Activated CD4-positive, alpha-beta T cell treated with anti-CD3 and anti-CD28 coated beads, Interleukin-2, amount 10 ng/mL, durations not matched to agents 7 days and 5 days (primary cell): ENCODE results near the gene PROK2. TPM values are rescaled to one million over a fixed set of nuclear protein-coding genes. Genes with fewer than 3 reads are reported as not detected.
A peak's percentile ranks its signal among the peaks of the same experiment; 100 is the strongest.

Source experiments
- CTCF ChIA-PET: fragments of 350-600 bp; sonication (Branson Sonifier 250); formaldehyde crosslinking; loops from one replicate; lab custom pipeline; 2021; ENCODE audit warnings: antibody characterized with exemption; lab: Charles Lee
- POLR2A ChIA-PET: fragments of 350-600 bp; sonication (Branson Sonifier 250); formaldehyde crosslinking; loops from one replicate; lab custom pipeline; 2021; ENCODE audit warnings: antibody characterized with exemption; lab: Charles Lee
- DNase-seq: peaks from one replicate; pipeline ENCODE4 v3.0.0-alpha.2; 2020
- H3K27ac Mint-ChIP-seq: one replicate; pipeline ENCODE4 v1.8.0; 2021; ENCODE audit warnings: mild to moderate bottlenecking, moderate library complexity, mixed read lengths
- H3K27me3 Mint-ChIP-seq: one replicate; pipeline ENCODE4 v1.8.0; 2021; ENCODE audit warnings: mixed read lengths
- H3K36me3 Mint-ChIP-seq: one replicate; pipeline ENCODE4 v1.8.0; 2021; ENCODE audit warnings: low read depth, mixed read lengths
- H3K4me1 Mint-ChIP-seq: one replicate; pipeline ENCODE4 v1.8.0; 2021; ENCODE audit warnings: mixed read lengths
- H3K4me3 Mint-ChIP-seq: one replicate; pipeline ENCODE4 v1.8.0; 2021; ENCODE audit warnings: mild to moderate bottlenecking, moderate library complexity, mixed read lengths
- H3K9me3 Mint-ChIP-seq: one replicate; pipeline ENCODE4 v1.8.0; 2021; ENCODE audit warnings: mixed read lengths
- total RNA-seq, 2 experiments: library from RNA; stranded (reverse); gene quantifications; one replicate each; pipeline ENCODE4 v1.2.3, GENCODE V29; 2021

The PROK2 gene
- total RNA-seq, 2 experiments from 2014 or later = 0.60 to 0.98 TPM

GRCh38 chr3:71784201-71784913, 591 bp downstream of the PROK2 start:
- POLR2A ChIA-PET = no interaction called here
- Mint-ChIP-seq H3K9me3 (no peaks in the 10 kb centered on the region), H3K27ac (no peak overlapping the region), H3K4me3 (peak overlapping the region; percentile 70), H3K36me3 (no peaks in the 10 kb centered on the region), H3K27me3 (peaks cover 62% of the 10 kb centered on the region), H3K4me1 (peaks cover 31% of the 10 kb centered on the region)
- DNase-seq = no peak
- CTCF ChIA-PET = no interaction called here

GRCh38 chr3:71783152-71783551, 1.8 kb downstream of the PROK2 start:
- H3K9me3 Mint-ChIP-seq = no peaks in the 10 kb centered on the region
- DNase-seq = no peak
- peaks cover 61% of the 10 kb centered on the region for H3K27me3 Mint-ChIP-seq
- H3K4me3 Mint-ChIP-seq = no peak overlapping the region
- H3K4me1 Mint-ChIP-seq = peaks cover 38% of the 10 kb centered on the region
- ChIA-PET POLR2A (no interaction called here), CTCF (interaction anchor here (0.6 kb wide), 1 partner anchor 44 kb away, joined by 3 read pairs; no protein-coding TSS in a partner anchor)
- no peaks in the 10 kb centered on the region for H3K36me3 Mint-ChIP-seq
- no peak overlapping the region for H3K27ac Mint-ChIP-seq

DNA sequence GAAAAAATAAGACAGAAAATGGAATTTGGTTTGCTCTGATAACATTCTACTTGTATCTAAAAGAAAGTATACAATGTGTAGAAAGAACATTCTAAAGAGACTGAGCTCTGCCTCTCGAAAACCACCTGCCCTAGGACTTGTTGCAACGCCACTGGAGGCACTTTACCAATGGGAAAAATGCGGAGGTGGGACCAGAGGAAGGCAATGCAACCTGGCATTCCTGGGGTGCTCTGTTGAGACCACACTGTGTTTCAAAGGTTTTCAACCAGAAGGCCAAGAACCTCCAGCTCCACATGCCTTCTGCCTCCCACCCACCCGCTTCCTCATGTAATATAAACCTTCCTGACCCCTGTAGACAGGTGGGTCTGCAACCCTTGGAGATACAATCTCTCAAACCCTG, 4.5 kb downstream of the PROK2 start:
- Mint-ChIP-seq H3K27ac (peak overlapping the region; percentile 16), H3K9me3 (no peaks in the 10 kb centered on the region), H3K4me1 (peaks cover 34% of the 10 kb centered on the region), H3K36me3 (no peaks in the 10 kb centered on the region), H3K4me3 (no peak overlapping the region), H3K27me3 (peaks cover 37% of the 10 kb centered on the region)
- ChIA-PET POLR2A (no interaction called here), CTCF (interaction anchor here (0.8 kb wide), 1 partner anchor 1324 kb away, joined by 3 read pairs; no protein-coding TSS in a partner anchor)
- no peak for DNase-seq

DNA sequence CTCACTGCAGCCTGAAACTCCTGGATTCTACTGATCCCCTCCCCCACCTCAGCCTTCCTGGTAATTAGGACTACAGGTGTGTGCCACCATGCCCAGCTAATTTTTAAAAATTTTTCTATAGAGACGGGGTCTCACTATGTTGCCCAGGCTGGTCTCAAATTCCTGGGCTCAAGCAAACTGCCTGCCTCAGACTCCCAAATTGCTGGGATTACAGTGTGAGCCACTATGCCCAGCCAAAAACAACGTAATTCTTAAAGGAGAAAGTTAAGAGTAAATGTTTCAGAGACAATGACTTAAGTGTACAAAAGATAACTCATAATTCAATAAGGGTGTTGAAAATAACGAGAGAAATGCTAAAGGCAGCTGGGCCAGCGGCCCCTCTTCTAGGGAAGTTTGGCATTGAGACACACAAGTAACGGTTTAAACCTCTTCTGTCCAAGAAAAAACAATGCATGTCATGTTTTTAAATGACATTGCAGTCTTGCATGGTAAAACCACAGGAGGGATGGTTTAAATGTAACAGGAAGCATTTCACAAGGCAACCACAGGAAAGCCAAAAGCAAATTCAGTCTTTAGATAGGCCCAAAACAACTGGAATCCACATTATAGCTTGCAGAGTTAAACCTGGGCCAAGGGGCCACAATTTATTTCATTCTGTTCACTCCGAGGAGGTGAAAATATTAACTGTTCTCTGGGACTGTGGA, 5.1 kb downstream of the PROK2 start:
- DNase-seq = peak; percentile 16
- Mint-ChIP-seq H3K27ac (peak overlapping the region; percentile 37), H3K4me1 (peaks cover 32% of the 10 kb centered on the region), H3K9me3 (no peaks in the 10 kb centered on the region), H3K36me3 (no peaks in the 10 kb centered on the region), H3K4me3 (no peak overlapping the region), H3K27me3 (peaks cover 35% of the 10 kb centered on the region)
- POLR2A ChIA-PET = no interaction called here
- CTCF ChIA-PET = interaction anchor here (0.8 kb wide), 1 partner anchor 1325 kb away, joined by 3 read pairs; no protein-coding TSS in a partner anchor

- POLR2A ChIA-PET = no interaction called here
- CTCF ChIA-PET = no interaction called here
- Mint-ChIP-seq H3K27me3 (peaks cover 23% of the 10 kb centered on the region), H3K4me1 (peaks cover 24% of the 10 kb centered on the region), H3K9me3 (no peaks in the 10 kb centered on the region), H3K36me3 (no peaks in the 10 kb centered on the region), H3K4me3 (no peak overlapping the region), H3K27ac (no peak overlapping the region)
- no peak for DNase-seq
Observed at GRCh38 chr3:71778353-71778752, 6.6 kb downstream of the PROK2 start.

DNA sequence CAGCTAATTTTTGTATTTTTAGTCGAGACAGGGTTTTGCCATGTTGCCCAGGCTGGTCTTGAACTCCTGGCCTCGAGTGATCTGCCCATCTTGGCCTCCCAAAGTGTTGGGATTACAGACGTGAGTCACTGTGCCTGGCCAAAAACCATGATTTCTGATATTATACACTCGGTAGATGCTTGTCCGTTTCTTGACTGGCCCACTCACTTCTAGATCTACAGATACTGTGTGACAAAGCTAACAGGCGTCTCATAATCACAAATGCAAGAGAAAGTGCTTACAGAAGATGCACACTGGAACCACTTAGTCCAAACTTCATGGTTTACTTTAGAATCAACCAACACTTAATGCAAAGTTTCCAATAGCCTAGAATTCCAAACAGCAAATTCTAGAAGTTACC, 8.4 kb downstream of the PROK2 start:
- Mint-ChIP-seq H3K27ac (no peak overlapping the region), H3K36me3 (no peaks in the 10 kb centered on the region), H3K4me3 (no peak overlapping the region), H3K4me1 (peaks cover 24% of the 10 kb centered on the region), H3K27me3 (peaks cover 8% of the 10 kb centered on the region), H3K9me3 (no peaks in the 10 kb centered on the region)
- DNase-seq = no peak
- ChIA-PET CTCF (interaction anchor here (0.6 kb wide), 1 partner anchor 1129 kb away, joined by 3 read pairs; no protein-coding TSS in a partner anchor), POLR2A (no interaction called here)

GRCh38 chr3:71771884-71772283, 13.1 kb downstream of the PROK2 start:
- POLR2A ChIA-PET = no interaction called here
- H3K27me3 Mint-ChIP-seq = peaks cover 13% of the 10 kb centered on the region
- peaks cover 4% of the 10 kb centered on the region for H3K4me1 Mint-ChIP-seq
- CTCF ChIA-PET = interaction anchor here (0.7 to 0.9 kb wide), 2 partner anchors 13 to 14 kb away, joined by 3 read pairs; no protein-coding TSS in a partner anchor
- no peak for DNase-seq
- no peak overlapping the region for H3K27ac Mint-ChIP-seq
- H3K36me3 Mint-ChIP-seq = no peaks in the 10 kb centered on the region
- no peaks in the 10 kb centered on the region for H3K9me3 Mint-ChIP-seq
- no peak overlapping the region for H3K4me3 Mint-ChIP-seq

DNA sequence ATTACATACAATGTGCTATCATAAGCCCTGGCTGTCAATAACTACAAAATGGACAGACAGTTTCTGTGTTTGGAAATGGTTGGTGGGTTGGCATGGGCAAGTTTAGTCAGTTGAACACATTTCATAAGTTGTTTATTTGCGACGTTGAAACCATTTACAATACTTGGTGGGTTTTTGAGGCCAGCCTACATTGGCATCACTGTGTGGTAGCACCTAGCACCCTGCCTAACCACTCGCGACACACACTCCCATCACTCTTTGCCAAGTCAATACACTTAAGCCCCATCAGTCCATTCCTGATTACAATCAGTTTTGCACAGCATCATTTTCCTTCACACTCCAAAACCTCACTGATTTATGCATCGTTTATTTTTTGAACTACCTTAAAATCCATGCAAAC, 13.8 kb downstream of the PROK2 start:
- peaks cover 4% of the 10 kb centered on the region for H3K4me1 Mint-ChIP-seq
- H3K27ac Mint-ChIP-seq = no peak overlapping the region
- ChIA-PET POLR2A (no interaction called here), CTCF (no interaction called here)
- peaks cover 13% of the 10 kb centered on the region for H3K27me3 Mint-ChIP-seq
- H3K36me3 Mint-ChIP-seq = no peaks in the 10 kb centered on the region
- no peaks in the 10 kb centered on the region for H3K9me3 Mint-ChIP-seq
- no peak overlapping the region for H3K4me3 Mint-ChIP-seq
- DNase-seq = no peak

GRCh38 chr3:71763426-71763825, 21.5 kb downstream of the PROK2 start:
- ChIA-PET CTCF (interaction anchor here (0.6 kb wide), 2 partner anchors 79 kb away, joined by 3 to 4 read pairs; no protein-coding TSS in a partner anchor), POLR2A (no interaction called here)
- Mint-ChIP-seq H3K9me3 (no peaks in the 10 kb centered on the region), H3K4me3 (no peak overlapping the region), H3K27ac (no peak overlapping the region), H3K36me3 (no peaks in the 10 kb centered on the region), H3K4me1 (no peaks in the 10 kb centered on the region), H3K27me3 (peaks cover 18% of the 10 kb centered on the region)
- DNase-seq = no peak

DNA sequence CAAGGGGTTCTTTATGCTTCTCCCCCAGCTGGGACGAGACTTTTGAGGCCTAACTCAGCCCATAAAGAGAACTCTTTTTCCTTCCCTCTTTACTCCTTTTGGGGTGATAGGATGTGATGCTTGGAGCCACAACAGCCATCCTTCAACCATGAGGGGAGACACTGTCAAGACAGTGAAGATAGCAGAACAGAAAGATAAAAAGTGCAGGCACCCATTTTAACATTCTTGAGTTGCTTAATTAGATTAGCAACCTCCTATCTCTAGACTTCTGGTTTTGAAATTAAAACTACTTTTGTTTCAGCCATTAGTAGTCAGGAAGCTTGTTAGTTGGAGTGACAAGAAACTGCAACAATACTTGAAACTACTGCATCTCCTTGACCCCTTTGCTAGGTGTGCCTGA, 24.8 kb downstream of the PROK2 start:
- Mint-ChIP-seq H3K4me3 (no peak overlapping the region), H3K27me3 (peaks cover 43% of the 10 kb centered on the region), H3K4me1 (peaks cover 2% of the 10 kb centered on the region), H3K9me3 (no peaks in the 10 kb centered on the region), H3K27ac (no peak overlapping the region), H3K36me3 (no peaks in the 10 kb centered on the region)
- ChIA-PET POLR2A (no interaction called here), CTCF (interaction anchor here (0.7 kb wide), 1 partner anchor 1448 kb away, joined by 3 read pairs; no protein-coding TSS in a partner anchor)
- DNase-seq = no peak

DNA sequence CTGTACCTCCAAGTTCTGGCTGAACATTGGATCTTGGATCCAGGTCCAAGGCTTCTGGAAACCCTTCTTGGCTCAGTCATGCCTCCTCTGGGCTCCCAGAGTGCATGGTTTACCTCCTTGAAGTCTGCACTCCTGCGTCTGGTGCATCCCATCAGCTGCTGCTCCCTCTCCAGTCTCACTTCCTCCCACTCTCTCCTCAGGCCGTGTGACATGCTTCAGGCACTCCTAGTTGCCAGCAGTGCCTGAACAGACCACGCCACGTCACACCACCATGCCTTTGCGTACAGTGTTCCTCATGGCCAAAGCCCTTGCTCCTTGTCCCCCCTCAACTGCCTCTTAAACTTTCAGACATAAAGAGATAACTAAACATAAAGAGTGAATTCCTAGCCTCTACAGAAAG, 25.5 kb downstream of the PROK2 start:
- ChIA-PET CTCF (interaction anchor here (1.2 kb wide), 1 partner anchor 13 kb away, joined by 3 read pairs; no protein-coding TSS in a partner anchor), POLR2A (no interaction called here)
- Mint-ChIP-seq H3K27me3 (peaks cover 47% of the 10 kb centered on the region), H3K9me3 (no peaks in the 10 kb centered on the region), H3K4me1 (peaks cover 3% of the 10 kb centered on the region), H3K27ac (no peak overlapping the region), H3K36me3 (no peaks in the 10 kb centered on the region), H3K4me3 (no peak overlapping the region)
- no peak for DNase-seq

GRCh38 chr3:71758091-71758490, 26.9 kb downstream of the PROK2 start:
- peaks cover 45% of the 10 kb centered on the region for H3K27me3 Mint-ChIP-seq
- DNase-seq = no peak
- peaks cover 4% of the 10 kb centered on the region for H3K4me1 Mint-ChIP-seq
- ChIA-PET POLR2A (no interaction called here), CTCF (interaction anchor here (0.5 kb wide), 1 partner anchor 14 kb away, joined by 3 read pairs; no protein-coding TSS in a partner anchor)
- no peak overlapping the region for H3K27ac Mint-ChIP-seq
- H3K36me3 Mint-ChIP-seq = no peaks in the 10 kb centered on the region
- no peaks in the 10 kb centered on the region for H3K9me3 Mint-ChIP-seq
- H3K4me3 Mint-ChIP-seq = no peak overlapping the region
